H1 (cell line): Measurements from ENCODE around the gene ATAT1.

Experiments used
- CTCF ChIP-seq, 3 experiments: IDR thresholded peaks; 1 replicate in 2 of 3; 2 replicates in 1 of 3; pipeline versions ENCODE4 v1.5.1 to v1.6.1; 2011; ENCODE audit warnings: low read length in 3 of 3, mild to moderate bottlenecking in 3 of 3, inconsistent platforms in 2 of 3, low read depth in 1 of 3, moderate library complexity in 1 of 3; ENCODE audit not compliant: insufficient read depth in 1 of 3; ENCODE audit errors: control extremely low read depth in 1 of 3
- POLR2A ChIP-seq, 2 experiments: IDR thresholded peaks; 1 replicate in 1 of 2; 2 replicates in 1 of 2; pipeline ENCODE4 v1.6.1; 2011; ENCODE audit warnings: low read depth in 2 of 2, low read length in 2 of 2, mild to moderate bottlenecking in 2 of 2; ENCODE audit errors: control extremely low read depth in 1 of 2

- TF ChIP-seq POLR2A (IDR thresholded peaks at IDR 0.05; ENCODE audit: control extremely low read depth in 1 of 2, low read depth in 2 of 2, low read length in 2 of 2) (no peak), CTCF (IDR thresholded peaks at IDR 0.05; ENCODE audit: control extremely low read depth in 1 of 3, insufficient read depth in 1 of 3, low read depth in 1 of 3, low read length in 3 of 3) (no peak)
These were observed 29.8 kb downstream of the ATAT1 start for GRCh38 chr6:30656513-30656912.
